ENCODE results near the gene RUNX2. TPM values are rescaled to one million over a fixed set of nuclear protein-coding genes. Genes with fewer than 3 reads are reported as not detected.

Gene RUNX2
- total and polyA plus RNA-seq, 10 of the 15 experiments (the other 5 are each of a cell fraction or from before 2014, with no cell fraction given): 0.01 to 0.77 (median 0.15) TPM; not detected in 3

DNA sequence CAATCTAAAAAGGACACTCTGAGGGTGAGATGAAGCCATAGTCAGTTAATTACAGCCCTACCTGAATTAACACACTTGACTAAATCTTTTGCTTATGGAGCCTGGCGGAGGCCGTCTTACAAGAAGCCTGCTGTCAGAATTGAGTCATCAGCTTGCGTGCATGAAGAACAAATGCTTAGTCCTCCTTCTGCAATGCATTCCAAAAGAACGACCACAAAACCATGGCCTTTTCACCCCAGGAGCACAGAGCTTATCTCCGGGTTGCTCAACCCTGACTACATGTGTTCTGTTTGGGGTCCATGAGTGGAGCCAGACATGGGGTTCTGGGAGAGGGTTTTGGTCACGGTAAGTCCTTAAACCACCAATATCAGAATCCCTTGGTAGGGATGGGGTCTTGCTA is 369.5 kb downstream of the RUNX2 start (continued):
- TF ChIP-seq POU2F2 (IDR thresholded peaks at IDR 0.05; ENCODE audit: borderline replicate concordance, low read depth, low read length): 0 out of 3 replicates have a peak, but pooled peaks have one; percentile 14
- 0 out of 2 replicates have a peak, but pooled peaks have one; percentile 12 for TF ChIP-seq IRF4 (IDR thresholded peaks at IDR 0.05; ENCODE audit: low read depth, low read length)
- TF ChIP-seq PAX5 (IDR thresholded peaks at IDR 0.05; ENCODE audit: borderline replicate concordance, low read depth, low read length): peak; percentile 89
- peak; percentile 61 for TF ChIP-seq EED (IDR thresholded peaks at IDR 0.05; ENCODE audit: low read depth)
- 0 out of 2 replicates have a peak, but pooled peaks have one; percentile 30 for TF ChIP-seq TCF12 (IDR thresholded peaks at IDR 0.05; ENCODE audit: low read depth, low read length)
- TF ChIP-seq FOXM1 (IDR thresholded peaks at IDR 0.05; ENCODE audit: low read depth, low read length): peak; percentile 89
- TF ChIP-seq JUNB (IDR thresholded peaks at IDR 0.05): peak; percentile 70
- no peak for TF ChIP-seq EGR1 (IDR thresholded peaks at IDR 0.05; ENCODE audit: borderline replicate concordance in 1 of 2, low read depth in 2 of 2, low read length in 2 of 2)
- peak; percentile 32; the same call in 1 of the 2 replicates for TF ChIP-seq MTA2 (IDR thresholded peaks at IDR 0.05; ENCODE audit: low read depth)
- peak; percentile 85 for TF ChIP-seq NFIC (IDR thresholded peaks at IDR 0.05; ENCODE audit: low read depth, low read length)
- 0 out of 2 replicates have a peak, but pooled peaks have one; percentile 22 for TF ChIP-seq TCF3 (IDR thresholded peaks at IDR 0.05; ENCODE audit: borderline replicate concordance, insufficient read depth, low read depth, low read length)
- TF ChIP-seq, protein P1, sequence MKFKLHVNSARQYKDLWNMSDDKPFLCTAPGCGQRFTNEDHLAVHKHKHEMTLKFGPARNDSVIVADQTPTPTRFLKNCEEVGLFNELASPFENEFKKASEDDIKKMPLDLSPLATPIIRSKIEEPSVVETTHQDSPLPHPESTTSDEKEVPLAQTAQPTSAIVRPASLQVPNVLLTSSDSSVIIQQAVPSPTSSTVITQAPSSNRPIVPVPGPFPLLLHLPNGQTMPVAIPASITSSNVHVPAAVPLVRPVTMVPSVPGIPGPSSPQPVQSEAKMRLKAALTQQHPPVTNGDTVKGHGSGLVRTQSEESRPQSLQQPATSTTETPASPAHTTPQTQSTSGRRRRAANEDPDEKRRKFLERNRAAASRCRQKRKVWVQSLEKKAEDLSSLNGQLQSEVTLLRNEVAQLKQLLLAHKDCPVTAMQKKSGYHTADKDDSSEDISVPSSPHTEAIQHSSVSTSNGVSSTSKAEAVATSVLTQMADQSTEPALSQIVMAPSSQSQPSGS (IDR thresholded peaks at IDR 0.05; ENCODE audit: low read length): peak; percentile 36; the same call in 1 of the 2 replicates
- TF ChIP-seq STAT1 (conservative IDR thresholded peaks at IDR 0.05): no peak
- TF ChIP-seq JUND (IDR thresholded peaks at IDR 0.05; ENCODE audit: low read depth, low read length): no peak
- peak; percentile 25; the same call in 1 of the 2 replicates for TF ChIP-seq IKZF1 (conservative IDR thresholded peaks at IDR 0.05)
- peak in 1 of 2 experiments; percentile 64; a peak in 1 of 4 replicates for TF ChIP-seq ETV6 (conservative IDR thresholded peaks at IDR 0.05 in 1 of 2, IDR thresholded peaks at IDR 0.05 in 1 of 2; ENCODE audit: borderline replicate concordance in 1 of 2, low read depth in 1 of 2)
